Hypothalamus (tissue), 51 donors: ENCODE results near the gene TNFRSF13B.

Experiments
- DNase-seq, 51 donors: peaks; one replicate each; lab custom pipeline; 2025; lab: John Stamatoyannopoulos, UW

TNFRSF13B gene

DNA sequence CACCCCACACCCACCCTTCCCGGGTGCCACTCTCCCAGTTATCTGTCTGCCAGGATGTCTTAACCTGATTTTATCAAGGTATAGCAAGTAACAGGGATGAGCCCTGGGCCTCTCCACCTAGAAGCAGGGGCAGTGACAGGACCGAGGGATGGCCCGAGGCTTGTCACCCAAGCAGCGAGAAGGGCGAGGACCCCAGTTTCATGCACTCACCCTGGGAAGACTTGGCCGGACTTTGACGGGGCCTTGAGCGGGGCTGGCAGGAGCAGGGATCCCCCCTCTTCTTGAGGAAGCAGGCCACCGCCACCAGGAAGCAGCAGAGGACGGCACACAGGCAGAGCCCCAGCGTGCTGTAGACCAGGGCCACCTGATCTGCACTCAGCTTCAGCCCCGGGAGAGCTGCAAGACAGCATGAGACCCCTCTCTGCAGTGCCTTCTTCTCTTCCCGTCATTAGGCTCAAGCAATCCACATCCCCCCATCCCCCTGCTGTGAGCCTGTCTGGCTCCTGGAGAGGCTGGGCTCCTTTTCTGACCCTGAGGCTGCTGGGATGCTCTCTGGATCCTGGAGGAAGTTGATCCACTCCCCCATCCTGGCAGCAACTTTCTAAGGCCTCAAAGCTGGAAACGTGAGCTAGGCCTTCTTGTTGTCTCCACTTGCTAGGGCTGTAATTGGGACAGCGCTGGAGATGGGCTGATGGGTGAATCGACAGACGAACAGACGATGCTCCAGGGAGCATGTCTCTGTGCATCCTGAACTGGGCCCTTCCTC, 31.6 kb downstream of the TNFRSF13B start:
- no peak for DNase-seq

DNA sequence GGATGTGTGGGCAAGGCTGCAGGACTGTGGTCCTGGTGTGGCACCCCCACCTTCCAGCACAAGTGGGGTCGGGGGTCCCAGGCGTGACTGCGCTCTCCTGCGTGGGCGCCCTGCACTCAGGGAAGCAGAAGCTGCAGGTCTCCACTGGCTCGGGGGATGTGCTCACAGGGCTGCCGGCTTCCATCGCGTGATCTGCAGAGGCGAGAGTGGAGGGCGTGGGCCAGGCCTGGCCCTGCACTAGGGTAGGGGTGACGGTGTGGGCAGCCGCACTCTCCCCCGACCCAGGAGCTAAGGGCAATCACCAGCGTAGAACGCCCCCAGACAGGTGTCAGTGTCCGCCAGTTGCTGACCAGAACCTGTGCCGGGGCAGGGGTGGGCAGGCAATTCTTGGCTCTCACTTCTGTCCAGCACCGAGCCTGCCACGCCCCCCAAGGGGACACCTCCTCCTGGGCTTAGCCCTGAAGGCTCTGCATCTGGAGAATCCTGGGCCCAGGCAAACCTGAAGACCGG, 32.3 kb downstream of the TNFRSF13B start:
- no peak for DNase-seq

DNA sequence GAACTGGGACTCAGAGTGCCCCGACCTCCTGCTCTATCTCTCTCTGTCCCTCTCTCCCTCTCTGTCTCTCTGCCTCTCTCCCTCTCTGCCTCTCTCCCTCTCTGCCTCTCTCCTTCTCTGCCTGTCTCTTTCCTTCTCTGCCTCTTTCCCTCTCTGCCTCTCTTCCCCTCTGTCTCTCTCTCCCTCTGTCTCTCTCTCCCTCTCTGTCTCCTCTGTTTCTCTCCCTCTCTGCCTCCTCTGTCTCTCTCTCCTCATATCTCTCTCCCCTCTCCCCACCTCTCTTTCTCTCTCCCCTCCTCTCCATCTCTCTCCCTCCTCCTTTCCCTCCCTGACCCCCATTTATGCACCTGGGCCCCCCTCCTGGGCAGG, 32.7 kb downstream of the TNFRSF13B start:
- DNase-seq, result no peak

DNA sequence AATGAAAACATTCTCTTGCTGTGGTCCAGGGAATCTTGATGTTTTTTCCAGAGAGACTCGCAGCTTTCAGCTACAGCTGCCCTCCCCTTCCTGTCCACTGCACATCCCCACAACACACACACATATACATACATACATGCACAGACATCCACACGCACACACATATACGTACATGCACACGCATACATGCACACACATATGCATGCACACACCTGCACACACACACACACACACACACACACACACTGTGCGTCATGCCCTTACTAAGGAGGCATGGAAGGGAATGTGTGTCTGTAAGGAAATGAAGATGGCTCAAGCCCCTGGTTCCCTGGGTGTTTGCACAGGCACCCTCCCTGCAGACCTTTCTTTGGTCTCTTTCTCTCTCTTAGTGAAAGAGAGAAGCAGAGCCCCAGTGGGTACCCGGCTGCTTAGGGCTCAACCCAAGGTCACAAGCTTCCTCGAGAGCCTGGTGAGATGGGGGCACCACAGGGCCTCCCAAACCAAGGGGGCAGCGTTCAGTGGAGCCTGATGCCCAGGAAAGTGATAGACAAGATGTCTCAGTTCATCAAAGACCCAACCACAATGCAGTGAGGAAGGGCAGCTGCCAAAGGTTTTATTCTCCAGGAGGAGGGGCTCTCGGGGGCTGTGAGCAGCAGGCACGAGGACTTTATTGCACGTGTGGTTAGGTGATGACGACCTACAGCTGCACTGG, 33.3 kb downstream of the TNFRSF13B start:
- DNase-seq, result no peak

DNA sequence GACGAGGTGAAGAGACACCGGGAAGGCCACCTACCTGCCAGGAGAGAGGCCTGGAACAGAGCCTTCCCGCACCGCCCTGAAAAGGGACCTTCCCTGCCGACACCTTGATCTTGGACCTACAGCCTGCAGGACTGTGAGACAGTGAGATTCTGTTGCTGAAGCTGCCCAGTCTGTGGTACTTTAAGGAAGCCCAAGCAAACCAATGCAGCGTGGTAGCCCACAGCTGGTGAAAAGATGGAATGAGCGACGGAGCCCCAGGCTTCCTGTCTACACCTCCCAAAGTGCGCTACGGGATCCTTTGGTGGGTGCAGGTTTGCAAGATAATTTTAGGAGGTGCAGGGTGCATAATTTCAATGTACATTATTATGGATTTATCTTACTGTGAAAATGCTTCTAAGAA, 33.9 kb downstream of the TNFRSF13B start:
- DNase-seq, result no peak

DNA sequence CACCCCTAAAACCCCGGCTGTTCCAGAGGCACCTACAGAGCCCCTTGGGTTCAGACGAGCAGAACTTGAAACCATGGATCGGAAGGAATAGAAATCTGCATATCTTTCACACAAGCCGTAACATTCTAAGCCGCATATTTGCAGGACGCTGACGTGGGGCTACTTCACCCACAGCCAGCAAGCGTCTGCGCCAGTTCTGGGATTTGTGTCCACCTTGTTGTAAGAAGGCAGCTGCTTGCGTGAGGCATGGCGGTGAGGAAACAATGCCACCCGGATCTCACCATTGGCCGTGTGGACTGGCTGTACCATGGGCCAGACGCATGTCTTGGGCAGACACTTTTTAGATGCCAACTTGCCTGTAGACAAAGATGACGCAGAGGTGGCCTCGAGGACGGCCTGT, 34.5 kb downstream of the TNFRSF13B start:
- DNase-seq, result no peak

DNA sequence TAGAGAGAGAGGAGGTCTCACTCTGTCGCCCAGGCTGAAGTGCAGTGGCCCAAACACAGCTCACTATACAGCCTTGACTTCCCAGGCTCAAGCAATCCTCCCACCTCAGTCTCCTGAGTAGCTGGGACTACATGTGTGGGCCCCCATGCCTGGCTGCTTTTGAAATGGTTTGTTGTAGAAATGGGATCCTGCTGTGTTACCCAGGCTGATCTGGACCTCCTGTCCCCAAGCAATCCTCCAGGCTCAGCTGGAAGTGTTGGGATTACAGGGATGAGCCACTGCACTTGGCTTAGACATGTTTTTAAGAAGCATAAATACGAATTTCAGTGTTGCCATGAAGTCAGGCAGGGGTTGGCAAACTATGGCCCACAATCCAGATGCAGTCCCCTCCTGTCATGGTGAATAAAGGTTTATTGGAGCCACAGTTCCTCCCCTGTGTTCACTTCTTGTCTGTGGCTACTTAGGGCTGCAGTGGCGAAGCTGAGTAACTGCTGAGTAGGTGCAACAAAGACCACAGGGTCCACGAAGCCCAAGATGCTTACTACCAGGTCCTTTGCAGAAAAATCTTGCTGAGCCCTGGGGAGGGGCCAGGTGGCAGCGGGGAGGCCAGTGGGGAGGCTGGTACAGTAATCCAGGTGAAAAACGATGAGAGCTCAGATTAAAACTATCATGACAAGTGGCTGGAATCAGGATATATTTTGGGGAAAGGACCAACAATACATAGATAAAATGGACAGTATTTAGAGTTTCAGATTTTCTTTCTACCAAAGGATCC, 35.2 kb downstream of the TNFRSF13B start:
- no peak for DNase-seq

DNA sequence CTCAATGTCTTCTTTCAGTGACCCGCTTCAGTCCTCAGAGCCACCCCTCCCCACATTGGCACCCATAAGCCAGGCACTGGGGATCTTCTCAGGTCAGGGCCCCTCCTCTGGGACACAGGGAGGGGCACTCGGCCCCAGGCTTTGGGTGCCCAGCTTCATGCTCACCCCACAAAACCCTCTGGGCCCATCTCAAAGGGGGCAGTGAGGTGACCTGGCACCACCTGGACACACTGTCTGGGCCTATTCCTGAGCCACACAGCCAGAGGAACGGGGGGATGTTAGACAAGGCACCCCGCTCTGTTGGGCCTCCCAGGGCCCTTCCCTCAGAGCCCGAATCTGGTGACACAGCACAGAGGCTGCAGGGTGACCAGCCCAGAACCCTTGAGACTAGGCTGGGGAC, 36.1 kb downstream of the TNFRSF13B start:
- DNase-seq, result no peak

DNA sequence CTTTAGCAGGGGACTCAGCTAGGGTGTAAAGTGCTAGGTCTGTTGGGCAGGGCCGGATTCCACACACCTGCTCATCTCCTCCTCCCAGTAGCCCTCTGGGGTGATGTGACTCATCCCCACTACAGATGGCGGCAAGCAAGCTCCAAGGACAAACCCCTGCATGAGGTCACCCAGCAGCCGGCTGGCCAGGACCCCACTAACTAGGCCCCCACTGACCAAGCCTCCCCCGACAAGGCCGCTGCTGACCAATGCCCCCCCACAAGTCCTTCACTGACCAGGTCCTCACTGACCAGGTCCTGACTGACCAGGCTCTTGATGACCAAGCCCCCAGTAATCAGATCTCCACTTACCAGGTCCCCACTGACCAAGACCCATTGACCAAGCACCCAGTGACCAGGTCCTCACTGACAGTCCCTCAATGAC, 36.7 kb downstream of the TNFRSF13B start:
- DNase-seq, result no peak

DNA sequence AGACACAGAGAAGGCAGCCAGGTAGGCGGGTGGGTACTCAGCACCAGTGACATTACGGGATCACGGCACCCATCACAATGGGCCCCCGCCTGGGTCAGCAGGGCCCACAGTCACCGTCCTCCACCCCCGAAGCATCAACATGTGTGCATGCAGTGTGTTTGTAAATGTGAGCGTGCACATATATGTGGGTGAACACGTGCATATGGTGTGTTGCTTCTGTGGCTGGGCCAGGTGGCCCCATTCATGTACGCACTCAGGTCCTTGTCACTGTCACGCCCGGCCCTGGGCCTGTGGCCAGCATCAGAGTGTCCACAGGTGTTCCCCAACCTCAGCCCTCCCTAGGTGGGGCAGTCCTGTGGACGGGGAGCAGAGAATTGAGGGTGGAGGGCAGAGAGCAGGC, 37.1 kb downstream of the TNFRSF13B start:
- no peak for DNase-seq

DNA sequence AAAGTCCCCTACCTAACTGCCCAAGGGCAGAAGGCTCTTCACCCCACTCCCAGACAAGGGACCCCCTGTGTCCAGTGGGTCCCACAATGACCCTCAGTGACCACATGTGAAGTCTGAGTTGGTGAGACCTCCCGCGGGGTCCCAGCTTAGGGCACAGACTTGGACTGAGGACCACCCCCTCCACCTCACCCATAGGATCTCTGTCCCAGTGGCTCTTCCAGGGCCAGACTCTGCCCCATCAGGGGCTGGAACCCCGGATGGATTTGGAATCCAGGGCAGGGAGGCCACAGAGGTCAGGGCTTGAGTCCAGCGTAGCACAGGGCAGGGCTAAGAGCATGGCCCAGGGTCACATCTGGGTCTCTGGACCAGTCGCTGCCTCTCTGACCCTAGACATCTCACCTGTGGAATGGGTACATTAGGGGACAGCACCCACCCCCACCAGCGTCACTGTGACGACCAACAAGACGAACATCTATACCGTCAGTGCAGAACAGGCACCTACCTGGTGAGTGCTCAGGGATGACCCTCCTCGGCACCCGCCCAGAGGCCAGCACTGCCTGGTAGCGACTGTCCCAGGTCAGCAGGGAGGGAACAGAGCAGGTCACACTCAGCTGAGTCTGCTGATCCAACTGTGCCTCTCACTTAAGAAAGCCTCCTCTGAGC, 37.7 kb downstream of the TNFRSF13B start:
- DNase-seq, result no peak

DNA sequence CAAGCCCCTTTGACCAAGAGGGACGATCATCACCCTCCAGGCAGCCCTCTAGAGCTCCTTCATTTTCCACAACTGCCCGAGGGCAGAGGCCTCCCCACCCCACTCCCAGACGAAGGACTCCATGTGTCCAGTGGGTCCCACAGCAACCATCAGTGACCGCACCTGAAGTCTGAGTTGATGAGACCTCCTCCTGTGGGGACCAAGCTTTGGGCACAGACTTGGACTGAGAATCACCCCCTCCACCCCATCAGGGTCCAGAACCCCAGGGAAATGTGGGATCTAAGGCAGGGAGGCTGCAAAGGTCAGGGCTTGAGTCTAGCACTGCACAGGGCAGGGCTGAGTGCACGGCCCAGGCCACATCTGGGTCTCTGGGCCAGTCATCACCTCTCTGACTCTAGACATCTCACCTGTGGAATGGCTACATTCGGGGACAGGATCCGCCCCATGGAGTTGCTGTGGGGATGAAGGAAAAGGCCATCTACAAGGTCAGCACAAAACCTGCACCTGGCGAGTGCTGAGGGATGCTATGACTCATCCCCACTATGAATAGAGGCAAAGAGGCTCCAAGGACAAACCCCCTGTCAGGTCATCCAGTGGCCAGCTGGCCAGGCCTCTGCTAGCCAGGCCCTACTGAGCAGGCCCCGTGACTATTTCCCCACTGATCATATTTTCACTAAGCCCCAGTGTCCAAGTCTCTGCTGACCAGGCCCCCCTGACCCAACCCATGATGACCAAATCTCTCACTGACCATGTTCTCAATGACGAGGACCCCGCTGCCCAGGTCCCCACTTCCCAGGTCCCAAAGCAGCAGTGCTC, 38.4 kb downstream of the TNFRSF13B start:
- DNase-seq, result no peak

DNA sequence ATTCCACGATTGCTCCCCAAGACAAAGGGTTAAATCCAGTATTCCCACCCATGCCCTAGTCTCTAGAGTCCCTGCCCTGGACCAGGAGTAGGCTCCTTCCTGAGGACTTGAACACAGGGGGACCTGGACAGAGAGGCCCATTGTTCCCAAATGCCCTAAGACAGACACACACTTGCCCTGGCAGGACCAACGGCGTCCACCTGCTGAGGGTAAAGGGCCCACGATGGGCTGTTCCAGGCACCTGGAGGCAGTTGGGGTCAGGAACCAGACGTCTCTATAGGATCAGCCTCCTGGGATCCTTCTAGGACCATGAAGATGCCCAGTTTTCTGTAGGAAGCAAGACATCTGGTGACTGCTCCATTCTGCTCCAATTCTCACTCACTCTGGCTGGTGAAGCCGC, 39.3 kb downstream of the TNFRSF13B start:
- DNase-seq, result no peak

DNA sequence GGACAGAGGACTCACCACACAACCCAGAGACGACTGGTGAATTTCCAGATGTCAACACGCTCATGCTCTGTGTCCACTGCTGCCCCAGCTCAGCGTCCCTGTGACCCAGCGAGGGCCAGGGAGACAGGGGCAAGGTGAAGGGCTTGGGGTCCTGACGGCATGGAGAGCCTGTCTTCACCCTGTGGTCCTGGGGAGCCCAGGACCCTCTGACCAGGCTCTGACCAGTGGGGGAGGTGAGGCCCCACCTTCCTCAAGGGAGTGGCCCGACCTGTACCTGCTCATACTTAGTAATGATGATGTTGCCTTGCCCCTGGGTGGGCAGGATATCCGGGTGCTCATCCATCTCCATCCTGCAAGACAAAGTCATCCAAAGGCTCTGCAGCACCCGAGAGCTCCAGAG, 39.8 kb downstream of the TNFRSF13B start:
- no peak for DNase-seq

DNA sequence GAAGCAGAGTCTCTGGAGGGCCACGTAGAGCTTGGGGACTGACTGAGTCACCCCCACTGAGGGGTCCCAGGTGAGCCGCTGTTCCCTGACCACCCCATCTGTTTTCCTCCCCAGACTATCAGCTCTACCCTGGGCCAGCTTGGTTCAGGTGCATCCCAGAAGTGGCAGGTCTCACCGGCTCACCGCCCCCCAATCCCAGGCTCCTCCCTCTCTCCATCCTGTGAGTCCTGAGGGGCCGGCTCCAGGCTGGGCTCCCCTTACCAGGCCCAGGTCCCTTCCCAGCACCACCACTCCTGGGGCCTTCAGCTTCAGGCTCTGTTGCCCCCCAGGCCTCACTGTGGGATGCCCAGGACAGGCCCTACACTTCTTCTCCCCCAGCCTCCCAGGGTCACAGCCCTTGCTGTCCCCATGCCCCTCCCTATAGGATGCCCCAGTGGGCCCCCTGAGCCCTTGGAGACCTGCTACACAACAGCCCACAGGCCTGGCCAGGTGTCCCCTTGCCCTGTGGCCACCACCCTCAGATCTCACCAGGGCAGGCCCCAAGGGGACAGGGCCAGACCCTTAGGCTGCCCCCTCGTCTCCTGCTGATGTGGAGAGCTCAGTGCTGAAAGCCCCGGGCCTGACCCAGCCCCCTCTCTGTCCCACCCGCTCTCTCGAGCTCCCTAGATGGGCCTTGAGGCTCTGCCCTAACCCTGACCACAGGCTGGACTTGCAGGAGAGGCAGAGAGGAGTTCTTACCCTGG, 40.4 kb downstream of the TNFRSF13B start:
- no peak for DNase-seq

DNA sequence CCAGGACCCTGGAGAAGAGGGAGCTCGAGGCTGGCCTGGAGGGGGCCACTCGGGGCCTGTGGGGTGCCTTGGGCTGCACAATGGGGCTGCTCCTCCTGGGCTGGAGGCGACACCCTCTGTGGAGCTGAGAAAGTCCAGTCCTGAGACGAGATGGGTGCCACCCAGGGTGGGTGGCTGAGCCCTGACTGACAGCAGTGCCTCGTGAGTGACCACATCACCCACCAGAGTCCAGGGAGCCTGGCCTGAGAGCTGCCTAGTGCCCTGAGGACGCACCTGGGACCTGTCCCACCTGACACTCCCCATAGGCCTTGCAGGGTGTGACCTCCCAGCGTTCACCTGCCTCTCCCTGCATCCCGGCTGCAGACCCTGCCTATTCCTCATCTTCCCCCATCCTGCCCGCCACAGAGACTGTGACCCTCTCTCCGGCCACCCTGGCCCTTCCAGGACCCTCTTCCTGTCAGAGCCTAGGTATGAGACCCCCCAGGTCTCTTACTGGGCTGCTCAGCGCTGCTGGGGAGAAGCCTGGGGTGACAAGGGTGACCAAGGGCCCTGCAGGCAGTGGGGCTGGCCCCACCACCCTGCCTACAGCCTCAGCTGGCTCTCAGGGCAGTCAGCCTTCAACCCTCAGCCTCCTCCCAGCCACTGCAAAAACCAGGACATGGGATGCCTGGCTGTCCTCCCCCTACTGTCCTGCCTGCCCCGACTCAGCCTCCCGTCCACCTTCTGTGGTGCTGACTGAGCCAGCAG, 41.2 kb downstream of the TNFRSF13B start:
- DNase-seq, result no peak

DNA sequence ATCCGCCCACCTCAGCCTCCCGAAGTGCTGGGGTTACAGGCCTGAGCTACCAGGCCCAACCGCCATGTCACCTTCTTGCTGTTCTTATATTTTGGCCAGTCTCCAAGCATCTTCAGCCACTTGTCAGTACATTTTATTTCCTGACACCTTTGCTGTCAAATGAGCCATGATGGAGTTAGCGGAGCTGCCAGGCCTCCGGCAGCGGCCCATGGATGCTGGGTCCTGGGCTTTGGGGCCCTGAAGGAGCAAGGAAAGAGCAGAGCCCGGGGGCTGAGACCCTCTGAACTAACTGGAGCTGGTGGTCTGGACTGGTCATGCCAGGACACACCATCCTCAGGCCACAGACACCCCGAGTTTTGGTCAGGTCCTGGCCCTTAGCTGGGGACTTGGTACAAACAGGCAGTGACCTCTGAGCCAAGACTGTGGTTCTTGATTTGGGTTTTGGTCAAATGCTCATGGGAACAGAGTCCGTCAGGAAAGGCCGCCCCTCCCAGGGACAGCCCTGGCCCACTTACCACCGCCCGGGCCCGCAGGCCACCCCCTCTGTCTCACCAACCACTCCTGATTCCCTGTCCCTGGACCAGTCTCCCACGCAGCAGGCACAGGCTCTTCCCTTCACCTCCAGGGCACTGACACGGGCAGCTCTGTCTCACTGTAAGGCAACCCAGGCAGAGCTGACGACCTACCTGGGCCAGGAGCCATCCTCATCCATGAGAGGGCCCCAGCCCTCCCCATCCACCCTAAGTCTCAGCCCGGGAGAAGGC, 42.0 kb downstream of the TNFRSF13B start:
- DNase-seq, result no peak
